Suppressor macrophage treated with lipopolysaccharide for 1 hour (primary cell): ENCODE measurements around the gene LIG4.
"Not testable (repeated sequence)": the region's sequence is repeated elsewhere in the genome, so short reads cannot be mapped to it uniquely, and the experiment has no call there.

Experiments
- DNase-seq, 3 donors: peaks; one replicate each; pipeline ENCODE4 v3.0.0-alpha.2; 2020 to 2022

LIG4 gene

GRCh38 chr13:108215436-108215835, at the start of gene LIG4:
Gene LIG4, minus strand, starts transcription at chr13:108215536. Its CDS starts 4,268 bp downstream, at chr13:108211268.
- DNase-seq, result peak; percentile 93 to 96 (median 95)

GRCh38 chr13:108263621-108264355, 48.5 kb upstream of the LIG4 start:
- DNase-seq, result no peak

GRCh38 chr13:108257248-108257647, 41.9 kb upstream of the LIG4 start:
- DNase-seq, result no peak

GRCh38 chr13:108249150-108249549, 33.8 kb upstream of the LIG4 start:
- no peak for DNase-seq

GRCh38 chr13:108230377-108230776, 15.0 kb upstream of the LIG4 start:
- no peak for DNase-seq

- DNase-seq, result peak; percentile 73 to 77 (median 74)
Measured at GRCh38 chr13:108227651-108228272, 12.4 kb upstream of the LIG4 start.

- DNase-seq, result no peak
Measured at GRCh38 chr13:108226184-108226583, 10.8 kb upstream of the LIG4 start.

GRCh38 chr13:108225440-108225839, 10.1 kb upstream of the LIG4 start:
- DNase-seq, result no peak

- no peak for DNase-seq
Measured at GRCh38 chr13:108223687-108224503, 8.6 kb upstream of the LIG4 start.

- no peak for DNase-seq
Measured at GRCh38 chr13:108220041-108220440, 4.7 kb upstream of the LIG4 start.

GRCh38 chr13:108218044-108218974, 3.0 kb upstream of the LIG4 start, which contains the start of gene ABHD13:
Gene ABHD13, plus strand, starts transcription at chr13:108218392. Its CDS starts 10,827 bp downstream, at chr13:108229219.
- DNase-seq, result peak; percentile 96 to 98 (median 98)

- not testable (repeated sequence) for DNase-seq
Measured at GRCh38 chr13:108217307-108218043, 2.1 kb upstream of the LIG4 start.

- DNase-seq, result no peak
Measured at GRCh38 chr13:108214441-108215271, 680 bp downstream of the LIG4 start.

GRCh38 chr13:108213946-108214345, 1.4 kb downstream of the LIG4 start:
- DNase-seq, result no peak

- no peak for DNase-seq
Measured at GRCh38 chr13:108212886-108213285, 2.5 kb downstream of the LIG4 start.

- DNase-seq, result no peak
Measured at GRCh38 chr13:108210551-108210950, 4.8 kb downstream of the LIG4 start.

GRCh38 chr13:108200781-108201398, 14.4 kb downstream of the LIG4 start:
- peak; percentile 13 to 73 (median 67) for DNase-seq

GRCh38 chr13:108195861-108196260, 19.5 kb downstream of the LIG4 start:
- DNase-seq, result no peak

- no peak for DNase-seq
Measured at GRCh38 chr13:108195146-108195545, 20.2 kb downstream of the LIG4 start.

- DNase-seq, result no peak
Measured at GRCh38 chr13:108194435-108194936, 20.9 kb downstream of the LIG4 start.
